ENCODE measurements around the gene GALNT17.

The GALNT17 gene

DNA sequence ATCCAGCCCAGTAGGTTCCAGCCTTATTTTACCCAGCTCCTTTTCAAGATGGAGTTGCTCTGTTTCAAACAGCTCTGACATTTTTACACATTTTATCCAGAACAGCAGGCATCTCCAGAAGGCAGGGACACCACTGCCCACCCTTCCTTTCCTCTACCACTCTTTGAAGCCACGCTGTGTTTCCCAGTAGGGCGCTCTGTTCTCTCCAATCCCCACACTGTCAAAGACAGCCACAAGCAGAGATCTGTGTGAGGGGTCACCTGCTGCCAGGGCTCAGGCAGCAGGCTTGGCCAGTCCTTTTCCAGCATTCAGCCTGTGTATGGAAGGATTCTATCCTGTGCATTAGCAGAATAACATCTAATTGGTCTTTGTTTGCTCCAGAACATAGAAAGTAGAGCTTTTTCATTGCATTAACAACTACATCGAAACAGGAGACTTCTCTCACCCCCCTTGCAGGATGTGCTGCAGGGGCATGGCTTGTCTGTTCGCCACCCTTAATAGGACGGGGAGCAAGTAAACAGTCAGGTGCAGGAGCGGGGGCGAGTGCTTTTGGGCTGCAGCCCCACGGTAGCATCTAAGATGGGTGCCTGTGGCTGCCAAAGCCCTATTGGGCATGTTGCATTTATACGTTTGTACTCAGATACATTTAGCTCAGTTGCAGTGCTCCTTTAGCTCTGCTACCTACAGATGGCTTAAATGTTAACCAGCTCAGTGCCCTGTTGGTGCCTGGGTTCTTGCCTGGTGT, 326.1 kb downstream of the GALNT17 start:
- DNase-seq (ENCODE audit: low read depth): no peak

DNA sequence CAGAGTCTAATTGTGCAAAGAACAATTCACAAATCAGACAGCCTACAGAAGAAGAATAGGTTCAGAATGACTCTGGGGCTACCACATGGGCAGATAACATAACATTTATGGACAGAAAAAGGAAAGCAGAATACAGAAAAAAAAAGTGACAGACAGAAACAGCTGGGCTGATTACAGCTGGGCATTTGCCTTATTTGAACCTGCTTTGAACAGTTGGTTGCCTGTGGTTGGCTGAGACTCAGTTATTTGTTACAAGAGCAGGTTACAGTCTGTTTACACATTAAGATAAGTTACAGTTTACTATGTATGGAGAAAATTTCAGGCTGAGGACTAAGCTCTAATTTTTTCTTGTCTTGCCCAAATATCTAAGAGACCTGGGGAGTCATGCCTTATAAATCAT, 327.2 kb downstream of the GALNT17 start:
- DNase-seq (ENCODE audit: low read depth): no peak

DNA sequence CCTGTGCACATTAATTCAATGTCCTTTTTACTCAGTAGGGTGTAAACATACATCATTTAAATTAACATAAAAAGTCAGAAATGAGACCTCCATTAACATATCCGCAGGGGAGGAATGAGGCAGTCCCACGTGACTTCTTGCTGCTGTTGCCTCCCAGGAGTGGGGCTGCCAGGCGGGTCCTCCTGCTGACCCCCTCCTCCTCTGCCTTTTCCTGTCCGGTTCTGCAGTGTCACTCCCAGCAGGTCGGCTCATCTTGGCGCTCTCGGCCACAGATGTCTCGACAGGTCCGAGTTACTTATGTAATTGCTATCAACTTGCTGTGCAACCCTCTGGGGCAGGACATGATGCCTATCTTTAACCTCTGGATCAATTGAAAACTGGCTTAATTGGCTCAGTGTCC, 329.6 kb downstream of the GALNT17 start:
- DNase-seq (ENCODE audit: low read depth): no peak

GRCh38 chr7:71465741-71466189, 333.8 kb downstream of the GALNT17 start:
- DNase-seq (ENCODE audit: low read depth): no peak

- DNase-seq (ENCODE audit: low read depth): no peak
Measured at GRCh38 chr7:71466448-71467145, 334.7 kb downstream of the GALNT17 start.

- no peak for DNase-seq (ENCODE audit: low read depth)
Measured at GRCh38 chr7:71470326-71470725, 338.4 kb downstream of the GALNT17 start.

GRCh38 chr7:71470830-71471229, 338.9 kb downstream of the GALNT17 start:
- no peak for DNase-seq (ENCODE audit: low read depth)

DNA sequence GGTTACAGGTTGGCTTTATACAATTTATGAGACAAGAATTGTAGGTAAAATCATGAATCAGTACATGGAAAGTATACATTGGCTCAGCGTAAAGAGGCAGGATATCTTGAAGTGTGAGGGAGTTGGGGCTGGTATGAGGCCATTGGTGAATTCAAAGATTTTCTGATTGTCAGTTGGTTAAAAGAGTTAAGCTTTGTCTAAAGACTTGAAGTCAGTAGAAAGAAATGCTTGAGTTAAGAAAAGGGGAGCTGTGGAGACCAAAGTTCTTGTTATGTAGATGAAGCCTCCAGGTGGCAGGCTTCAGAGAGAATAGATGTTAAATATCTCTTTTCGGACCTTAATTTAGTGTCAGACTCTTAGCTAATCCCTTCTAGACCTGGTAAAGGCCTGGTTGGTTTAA, 341.0 kb downstream of the GALNT17 start:
- DNase-seq (ENCODE audit: low read depth): no peak

- no peak for DNase-seq (ENCODE audit: low read depth)
Measured at GRCh38 chr7:71473366-71473967, 341.5 kb downstream of the GALNT17 start.

GRCh38 chr7:71477441-71477840, 345.5 kb downstream of the GALNT17 start:
- no peak for DNase-seq (ENCODE audit: low read depth)

DNA sequence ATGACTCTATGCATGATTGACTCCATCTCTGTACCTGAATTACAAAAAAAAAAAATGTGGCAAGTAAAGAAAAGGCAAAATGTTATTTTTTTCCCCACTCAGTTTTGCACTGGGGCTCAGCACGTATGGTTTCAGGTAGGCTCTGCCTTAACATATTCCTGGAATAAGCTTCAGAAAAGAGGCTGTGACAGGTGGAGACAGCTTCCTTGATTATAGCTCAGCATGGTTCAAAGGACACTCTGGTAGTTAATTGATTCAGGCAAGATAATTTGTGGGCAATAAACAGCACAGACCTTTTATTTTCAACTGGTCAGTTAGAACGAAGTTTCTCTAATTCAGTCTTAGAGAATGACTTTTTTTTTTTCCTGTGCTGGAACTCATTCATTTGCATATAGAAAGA, 347.3 kb downstream of the GALNT17 start:
- DNase-seq (ENCODE audit: low read depth): no peak

GRCh38 chr7:71480791-71481190, 348.8 kb downstream of the GALNT17 start:
- no peak for DNase-seq (ENCODE audit: low read depth)

GRCh38 chr7:71482284-71482683, 350.3 kb downstream of the GALNT17 start:
- no peak for DNase-seq (ENCODE audit: low read depth)

GRCh38 chr7:71484380-71484779, 352.4 kb downstream of the GALNT17 start:
- DNase-seq (ENCODE audit: low read depth): no peak

DNA sequence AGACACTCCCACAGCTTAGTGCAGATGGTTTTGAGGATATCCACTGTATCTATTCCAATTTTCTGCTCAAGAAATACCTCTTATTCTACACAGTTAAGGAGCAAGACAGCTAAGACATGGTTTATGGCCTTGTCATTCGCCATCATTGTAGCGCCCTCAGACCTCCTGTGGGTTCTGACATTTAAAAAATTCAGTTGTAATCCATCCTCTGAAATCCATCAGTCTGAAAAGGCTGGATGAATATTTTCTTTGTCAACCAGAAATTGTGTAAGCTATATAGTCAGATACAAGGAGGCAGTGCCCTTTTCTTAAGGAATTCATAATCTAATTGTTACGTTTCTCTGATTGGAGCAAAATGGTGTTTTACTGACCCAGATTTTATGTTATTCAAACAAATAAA, 353.6 kb downstream of the GALNT17 start:
- no peak for DNase-seq (ENCODE audit: low read depth)

DNA sequence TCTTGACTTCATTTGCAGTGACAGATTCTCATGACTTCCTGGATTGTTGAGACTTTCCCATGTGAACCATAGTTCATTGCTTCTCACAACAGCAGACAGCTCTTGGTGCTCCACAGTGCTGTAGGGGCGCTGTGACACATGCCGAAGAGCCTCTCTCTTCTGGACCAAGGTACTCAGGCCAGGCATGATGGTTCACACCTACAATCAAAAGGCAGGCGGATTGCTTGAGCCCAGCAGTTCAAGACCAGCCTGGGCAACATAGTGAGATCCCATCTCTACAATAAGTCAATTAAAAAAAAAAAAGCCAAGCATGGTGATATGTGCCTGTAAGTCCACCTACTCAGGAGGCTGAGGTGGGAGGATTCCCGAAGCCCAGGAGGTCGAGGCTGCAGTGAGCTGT, 354.5 kb downstream of the GALNT17 start:
- DNase-seq (ENCODE audit: low read depth): no peak

GRCh38 chr7:71486856-71487628, 355.1 kb downstream of the GALNT17 start:
- no peak for DNase-seq (ENCODE audit: low read depth)

- DNase-seq (ENCODE audit: low read depth): no peak
Measured at GRCh38 chr7:71488308-71488707, 356.4 kb downstream of the GALNT17 start.

- no peak for DNase-seq (ENCODE audit: low read depth)
Measured at GRCh38 chr7:71491336-71491735, 359.4 kb downstream of the GALNT17 start.

DNA sequence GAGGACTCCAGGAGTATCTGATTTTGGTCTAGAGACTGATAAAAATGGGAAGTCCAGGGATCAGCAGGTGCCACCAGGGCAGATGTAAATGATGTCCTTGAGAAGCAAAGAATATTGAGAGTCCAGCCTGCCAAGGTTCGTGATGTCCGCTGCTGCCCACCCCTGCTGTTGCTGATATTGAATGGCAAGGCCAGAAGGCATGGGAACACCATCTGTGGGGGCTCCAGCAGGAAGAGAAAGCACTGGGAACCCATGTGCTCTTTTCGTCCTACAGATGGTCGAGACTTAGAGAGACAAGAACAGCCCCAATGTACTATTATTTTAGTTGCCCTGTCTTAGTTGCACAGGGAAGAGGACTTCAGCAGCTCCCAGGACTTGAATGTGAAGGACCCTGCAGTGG, 363.9 kb downstream of the GALNT17 start:
- no peak for DNase-seq (ENCODE audit: low read depth)

DNA sequence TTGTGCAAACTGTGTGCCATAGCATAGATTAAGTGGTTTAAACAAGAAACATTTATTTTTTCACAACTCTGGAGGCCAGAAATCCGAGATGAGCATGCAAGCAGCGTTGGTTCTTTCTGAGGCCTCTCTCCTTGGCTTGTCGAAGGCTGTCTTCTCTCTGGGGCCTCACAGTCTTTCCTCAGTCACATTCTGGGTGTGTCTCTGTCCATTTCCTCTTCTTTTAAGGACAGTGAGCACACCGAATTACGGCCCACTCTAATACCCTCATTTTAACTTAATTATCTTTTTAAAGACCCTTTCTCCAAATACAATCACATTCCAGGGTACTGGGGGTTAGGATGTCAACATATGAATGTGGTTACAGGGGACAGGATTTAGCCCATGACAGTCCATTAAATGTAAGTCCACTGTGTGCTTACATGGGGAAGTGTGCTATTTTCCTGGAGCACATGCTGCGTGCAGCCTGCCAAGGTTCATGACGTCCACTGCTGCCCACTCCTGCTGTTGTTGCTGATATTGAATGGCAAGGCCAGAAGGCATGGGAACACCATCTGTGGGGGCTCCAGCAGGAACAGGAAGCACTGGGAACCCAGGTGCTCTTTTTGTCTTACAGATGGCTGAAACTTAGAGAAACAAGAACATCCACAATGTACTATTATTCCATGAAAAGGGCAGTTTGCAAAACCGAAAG, 365.5 kb downstream of the GALNT17 start:
- DNase-seq (ENCODE audit: low read depth): no peak

GRCh38 chr7:71498381-71498780, 366.4 kb downstream of the GALNT17 start:
- no peak for DNase-seq (ENCODE audit: low read depth)

Data from activated gamma-delta T cell treated with anti-CD3 and anti-CD28 coated beads, Interleukin-2, amount 50 U/mL, for 16 hours (primary cell).